Activated CD8-positive, alpha-beta memory T cell treated with anti-CD3 and anti-CD28 coated beads for 4 hours (primary cell): ENCODE measurements around the gene OOSP2.

Source experiments
- DNase-seq, 2 donors: peaks; one replicate each; pipeline ENCODE4 v3.0.0-alpha.2; 2020; ENCODE audit warnings: low read depth in 2 of 2

OOSP2 gene

DNA sequence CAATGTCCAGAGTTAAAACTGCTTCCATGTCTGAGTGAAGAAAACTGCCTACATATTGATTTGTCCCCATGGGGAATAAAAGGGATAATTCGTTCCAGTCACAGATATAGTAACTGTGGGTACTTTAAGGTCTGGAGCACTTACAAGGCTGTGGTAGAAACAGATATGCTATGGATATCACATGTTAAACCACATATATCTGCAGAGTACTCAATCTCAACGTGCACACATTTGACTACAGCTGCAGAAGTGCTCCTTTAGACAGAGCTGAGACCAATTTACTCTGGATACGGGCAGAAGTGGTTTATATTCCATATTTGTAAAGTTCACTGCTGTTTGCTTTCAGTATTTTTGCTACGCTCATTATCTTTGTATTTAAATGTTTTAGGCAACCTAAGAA, 38.5 kb downstream of the OOSP2 start:
- no peak for DNase-seq

DNA sequence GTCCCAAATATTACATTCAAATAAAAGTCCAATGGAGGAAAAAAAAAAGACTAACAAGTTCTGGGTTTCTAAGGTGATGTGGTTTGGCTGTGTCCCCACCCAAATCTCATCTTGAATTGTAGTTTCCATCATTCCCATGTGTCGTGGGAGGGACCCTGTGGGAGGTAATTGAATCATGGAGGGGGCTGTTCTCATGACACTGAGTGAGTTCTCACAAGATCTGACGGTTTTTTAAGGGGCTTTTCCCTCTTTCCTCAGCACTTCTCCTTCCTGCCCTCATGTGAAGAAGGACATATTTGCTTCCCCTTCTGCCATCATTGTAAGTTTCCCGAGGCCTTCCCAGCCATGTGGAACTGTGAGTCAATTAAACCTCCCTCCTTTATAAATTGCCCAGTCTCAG, 40.3 kb downstream of the OOSP2 start:
- no peak for DNase-seq

DNA sequence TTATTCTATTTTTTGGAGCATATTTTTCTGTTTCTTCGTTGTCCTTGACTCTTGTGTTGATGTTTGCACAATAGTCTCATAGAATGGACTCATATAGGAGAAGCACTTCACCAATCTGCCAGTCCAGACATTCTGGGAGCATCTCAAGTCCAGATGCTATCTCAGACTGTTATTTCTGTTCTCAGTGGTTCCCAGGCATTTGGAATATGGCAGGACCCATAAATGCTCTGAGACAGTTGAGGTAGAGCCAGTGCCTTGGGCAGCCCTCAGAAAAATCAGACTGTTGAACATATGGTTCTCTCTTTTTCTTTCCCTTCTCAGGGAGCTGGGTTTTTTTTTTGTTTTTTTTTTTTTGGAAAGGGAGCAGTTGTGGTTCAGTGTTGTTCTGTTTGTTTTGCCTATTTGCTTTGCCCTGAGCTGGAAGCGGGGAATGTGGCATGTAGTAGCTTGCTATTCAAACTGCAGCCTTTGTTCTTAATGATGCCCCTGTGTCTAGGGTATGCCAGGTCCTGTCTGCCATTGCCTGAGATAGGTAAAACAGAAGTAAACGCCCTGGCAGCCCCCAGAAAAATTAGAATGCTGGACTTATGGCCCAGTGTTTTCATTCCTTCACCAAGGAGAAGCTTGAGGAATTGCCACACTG, 44.5 kb downstream of the OOSP2 start:
- no peak for DNase-seq

GRCh38 chr11:60085909-60086308, 45.7 kb downstream of the OOSP2 start:
- DNase-seq = no peak

- DNase-seq = no peak
Observed at GRCh38 chr11:60087239-60087638, 47.0 kb downstream of the OOSP2 start.

DNA sequence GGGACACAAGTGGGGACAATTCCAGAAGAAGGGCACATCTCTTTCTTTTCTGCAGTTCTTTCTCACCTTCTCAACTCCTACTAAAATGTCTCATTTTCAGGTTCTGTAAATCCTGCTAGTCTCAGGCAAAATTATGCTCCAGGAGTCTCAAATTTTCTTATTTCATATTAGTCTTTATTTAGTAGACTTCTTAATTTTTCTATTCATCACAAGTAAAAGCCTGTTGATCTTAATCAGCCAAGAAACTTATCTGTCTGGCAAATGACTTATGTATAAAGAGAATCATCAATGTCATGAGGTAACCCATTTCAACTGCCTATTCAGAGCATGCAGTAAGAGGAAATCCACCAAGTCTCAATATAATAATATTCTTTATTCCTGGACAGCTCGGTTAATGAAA, 48.2 kb downstream of the OOSP2 start, which contains the start of gene MS4A2:
Gene MS4A2, plus strand, starts transcription at position 301 of the 400 bp plus-strand sequence. CDS start 102 bp downstream, outside the sequence.
- no peak for DNase-seq

DNA sequence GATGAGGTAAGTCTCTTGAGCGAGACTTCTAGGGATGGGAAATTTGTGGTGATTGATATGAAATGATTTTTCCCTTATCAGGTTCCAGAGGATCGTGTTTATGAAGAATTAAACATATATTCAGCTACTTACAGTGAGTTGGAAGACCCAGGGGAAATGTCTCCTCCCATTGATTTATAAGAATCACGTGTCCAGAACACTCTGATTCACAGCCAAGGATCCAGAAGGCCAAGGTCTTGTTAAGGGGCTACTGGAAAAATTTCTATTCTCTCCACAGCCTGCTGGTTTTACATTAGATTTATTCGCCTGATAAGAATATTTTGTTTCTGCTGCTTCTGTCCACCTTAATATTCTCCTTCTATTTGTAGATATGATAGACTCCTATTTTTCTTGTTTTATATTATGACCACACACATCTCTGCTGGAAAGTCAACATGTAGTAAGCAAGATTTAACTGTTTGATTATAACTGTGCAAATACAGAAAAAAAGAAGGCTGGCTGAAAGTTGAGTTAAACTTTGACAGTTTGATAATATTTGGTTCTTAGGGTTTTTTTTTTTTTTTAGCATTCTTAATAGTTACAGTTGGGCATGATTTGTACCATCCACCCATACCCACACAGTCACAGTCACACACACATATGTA, 55.4 kb downstream of the OOSP2 start:
- DNase-seq = no peak

GRCh38 chr11:60097189-60097588, 57.0 kb downstream of the OOSP2 start:
- no peak for DNase-seq
